Neural progenitor cell (in vitro differentiated cells): ENCODE results near the gene NCOA3.

ENCODE experiments used
- EZH2 ChIP-seq: fragments of 200-600 bp; sonication (generic); IDR thresholded peaks from 2 replicates; pipeline ENCODE4 v1.6.1; 2017; ENCODE audit warnings: antibody characterized with exemption, mild to moderate bottlenecking, moderate library complexity
- EZH2phosphoT487 ChIP-seq: fragments of 200-600 bp; sonication (generic); IDR thresholded peaks from 2 replicates; pipeline ENCODE4 v1.6.1; 2017; ENCODE audit warnings: antibody characterized with exemption
- TF ChIP-seq, protein P1 (sequence below): fragments of 200-600 bp; sonication (generic); IDR thresholded peaks from 2 replicates; pipeline ENCODE4 v1.5.1; 2017; ENCODE audit warnings: antibody characterized with exemption, mild to moderate bottlenecking

DNA sequence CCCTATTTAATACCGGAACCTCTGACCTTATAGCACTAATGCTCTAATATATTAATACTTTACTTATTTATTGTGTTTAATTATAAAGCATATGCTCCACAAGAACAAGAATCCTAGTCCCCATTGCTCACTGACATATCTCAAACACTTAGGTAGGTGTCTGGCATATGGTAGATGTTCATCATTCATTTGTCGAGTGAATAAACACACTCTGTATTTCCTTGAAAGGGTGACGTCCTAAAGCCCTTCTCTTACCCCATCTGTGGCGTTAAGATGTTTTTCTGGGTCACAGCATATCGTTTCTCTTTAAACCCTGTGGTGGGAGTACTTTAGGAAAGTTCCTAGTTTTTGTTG is 45.3 kb downstream of the NCOA3 start:
- TF ChIP-seq, protein P1, sequence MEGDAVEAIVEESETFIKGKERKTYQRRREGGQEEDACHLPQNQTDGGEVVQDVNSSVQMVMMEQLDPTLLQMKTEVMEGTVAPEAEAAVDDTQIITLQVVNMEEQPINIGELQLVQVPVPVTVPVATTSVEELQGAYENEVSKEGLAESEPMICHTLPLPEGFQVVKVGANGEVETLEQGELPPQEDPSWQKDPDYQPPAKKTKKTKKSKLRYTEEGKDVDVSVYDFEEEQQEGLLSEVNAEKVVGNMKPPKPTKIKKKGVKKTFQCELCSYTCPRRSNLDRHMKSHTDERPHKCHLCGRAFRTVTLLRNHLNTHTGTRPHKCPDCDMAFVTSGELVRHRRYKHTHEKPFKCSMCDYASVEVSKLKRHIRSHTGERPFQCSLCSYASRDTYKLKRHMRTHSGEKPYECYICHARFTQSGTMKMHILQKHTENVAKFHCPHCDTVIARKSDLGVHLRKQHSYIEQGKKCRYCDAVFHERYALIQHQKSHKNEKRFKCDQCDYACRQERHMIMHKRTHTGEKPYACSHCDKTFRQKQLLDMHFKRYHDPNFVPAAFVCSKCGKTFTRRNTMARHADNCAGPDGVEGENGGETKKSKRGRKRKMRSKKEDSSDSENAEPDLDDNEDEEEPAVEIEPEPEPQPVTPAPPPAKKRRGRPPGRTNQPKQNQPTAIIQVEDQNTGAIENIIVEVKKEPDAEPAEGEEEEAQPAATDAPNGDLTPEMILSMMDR = no peak
- TF ChIP-seq EZH2 (no peak), EZH2phosphoT487 (no peak)
